Measurements from ENCODE around the gene ENTPD6. TPM values are rescaled to one million over a fixed set of nuclear protein-coding genes. Genes with fewer than 3 reads are reported as not detected.
"Not testable (repeated sequence)": the region's sequence is repeated elsewhere in the genome, so short reads cannot be mapped to it uniquely, and the experiment has no call there.

Gene ENTPD6
- total and polyA plus RNA-seq, 5 experiments from 2014 or later: 39.9 to 110 (median 50.5) TPM

- no peak for DNase-seq
- Mint-ChIP-seq H3K4me3 (no peak overlapping the region), H3K27ac (no peak overlapping the region), H3K4me1 (peaks cover 0 to 3% (median 0%) of the 10 kb centered on the region in 4 donors), H3K27me3 (peaks cover 0 to 6% (median 0%) of the 10 kb centered on the region in 5 donors), H3K36me3 (peaks cover 0 to 5% (median 0%) of the 10 kb centered on the region in 3 donors), H3K9me3 (peaks cover 0 to 7% (median 0%) of the 10 kb centered on the region in 9 donors)
- no peak for ATAC-seq
- POLR2A ChIA-PET: no interaction called here
Observed at GRCh38 chr20:25173321-25173720, 22.2 kb upstream of the ENTPD6 start.

- POLR2A ChIA-PET: no interaction called here
- Mint-ChIP-seq H3K27ac (no peak overlapping the region), H3K4me1 (peaks cover 0 to 1% (median 0%) of the 10 kb centered on the region in 4 donors), H3K36me3 (peaks cover 0 to 5% (median 0%) of the 10 kb centered on the region in 3 donors), H3K27me3 (peaks cover 0 to 2% (median 0%) of the 10 kb centered on the region in 5 donors), H3K4me3 (no peak overlapping the region), H3K9me3 (peaks cover 0 to 7% (median 0%) of the 10 kb centered on the region in 9 donors)
- DNase-seq (no peak), ATAC-seq (no peak)
Observed at GRCh38 chr20:25173886-25174308, 21.6 kb upstream of the ENTPD6 start.

- ATAC-seq (no peak), DNase-seq (no peak)
- POLR2A ChIA-PET: no interaction called here
- Mint-ChIP-seq H3K36me3 (peaks cover 0 to 5% (median 0%) of the 10 kb centered on the region in 3 donors), H3K9me3 (peaks cover 0 to 7% (median under 1%) of the 10 kb centered on the region in 9 donors), H3K4me3 (no peak overlapping the region), H3K4me1 (peaks cover 0 to 5% (median under 1%) of the 10 kb centered on the region in 4 donors), H3K27ac (no peak overlapping the region), H3K27me3 (peaks cover 0 to 2% (median 0%) of the 10 kb centered on the region in 5 donors)
Observed at GRCh38 chr20:25176184-25176583, 19.3 kb upstream of the ENTPD6 start.

- POLR2A ChIA-PET: no interaction called here
- Mint-ChIP-seq H3K27me3 (peaks cover 0 to 4% (median 3%) of the 10 kb centered on the region in 5 donors), H3K9me3 (peaks cover 0 to 14% (median 3%) of the 10 kb centered on the region in 9 donors), H3K4me3 (no peak overlapping the region), H3K36me3 (peaks cover 0 to 4% (median 3%) of the 10 kb centered on the region in 3 donors), H3K4me1 (peaks cover 0 to 5% (median under 1%) of the 10 kb centered on the region in 4 donors), H3K27ac (no peak overlapping the region)
- DNase-seq: no peak
- ATAC-seq: no peak
Observed at GRCh38 chr20:25177890-25178321, 17.6 kb upstream of the ENTPD6 start.

DNA sequence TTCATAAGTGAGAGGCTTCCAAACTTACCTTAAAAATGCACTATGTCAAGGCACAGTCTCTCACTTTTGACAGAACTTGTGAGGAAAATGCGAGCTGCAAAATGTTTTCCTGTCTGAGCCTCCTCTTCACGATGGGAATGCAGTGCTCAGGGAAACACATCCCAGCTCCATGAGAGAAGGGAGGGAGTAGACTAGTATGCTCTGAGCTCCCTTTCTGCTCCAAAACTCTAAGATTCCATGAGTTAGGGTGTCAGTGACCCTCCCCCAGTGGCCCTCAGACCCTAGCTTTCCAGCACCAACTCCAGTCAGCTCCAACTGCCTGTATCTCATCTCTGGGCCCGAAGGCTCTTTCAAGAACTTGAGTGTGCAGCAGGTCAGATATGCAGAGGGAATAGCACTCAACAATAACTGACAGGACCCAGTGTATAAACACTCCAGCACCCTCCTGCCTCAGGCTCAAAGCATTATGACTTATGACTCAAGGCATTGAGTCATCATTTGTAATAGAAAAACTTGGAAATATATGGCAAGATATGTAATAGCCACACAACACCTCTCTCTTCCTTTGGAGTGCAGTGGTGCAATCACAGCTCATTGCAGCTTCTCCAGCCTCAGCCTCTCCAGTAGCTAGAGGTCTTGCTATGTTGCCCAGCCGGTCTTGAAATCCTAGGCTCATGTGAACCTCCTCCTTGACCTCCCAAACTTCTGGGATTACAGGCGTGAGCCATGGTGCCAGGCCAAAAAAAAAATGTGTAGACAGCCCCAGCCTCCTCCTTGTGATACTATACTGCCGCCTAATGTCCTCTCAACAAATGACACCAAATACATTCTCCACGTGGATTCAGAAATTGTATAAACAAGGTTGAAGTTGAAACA is 16.7 kb upstream of the ENTPD6 start:
- POLR2A ChIA-PET: interaction anchor here (1.3 kb wide), 1 partner anchor 16 kb away, joined by 5 read pairs; no protein-coding TSS in a partner anchor
- H3K27ac Mint-ChIP-seq: peak overlapping the region in 3 of 10 donors; percentile 18 to 53 (median 28)

GRCh38 chr20:25179439-25180089 is 15.9 kb upstream of the ENTPD6 start:
- peaks cover 0 to 10% (median 7%) of the 10 kb centered on the region in 3 donors for H3K36me3 Mint-ChIP-seq
- no peak overlapping the region for H3K27ac Mint-ChIP-seq
- ATAC-seq (no peak), DNase-seq (peak in 1 of 10 donors; percentile 3)
- POLR2A ChIA-PET: interaction anchor here (1.3 kb wide), 1 partner anchor 15 kb away, joined by 5 read pairs; no protein-coding TSS in a partner anchor
- peaks cover 0 to 5% (median under 1%) of the 10 kb centered on the region in 4 donors for H3K4me1 Mint-ChIP-seq
- H3K4me3 Mint-ChIP-seq: no peak overlapping the region
- H3K9me3 Mint-ChIP-seq: peaks cover 0 to 24% (median 14%) of the 10 kb centered on the region in 9 donors
- H3K27me3 Mint-ChIP-seq: peaks cover 2 to 15% (median 11%) of the 10 kb centered on the region in 5 donors

More for the DNA sequence above, 16.7 kb upstream of the ENTPD6 start:
- H3K27me3 Mint-ChIP-seq: peaks cover 2 to 8% (median 7%) of the 10 kb centered on the region in 5 donors
- DNase-seq (peak in 5 of 10 donors; percentile 20 to 60 (median 55)), ATAC-seq (peak; percentile 61 to 64)
- peaks cover 0 to 5% (median under 1%) of the 10 kb centered on the region in 4 donors for H3K4me1 Mint-ChIP-seq
- peaks cover 0 to 9% (median 5%) of the 10 kb centered on the region in 3 donors for H3K36me3 Mint-ChIP-seq
- no peak overlapping the region for H3K4me3 Mint-ChIP-seq
- H3K9me3 Mint-ChIP-seq: peaks cover 0 to 17% (median 7%) of the 10 kb centered on the region in 9 donors

DNA sequence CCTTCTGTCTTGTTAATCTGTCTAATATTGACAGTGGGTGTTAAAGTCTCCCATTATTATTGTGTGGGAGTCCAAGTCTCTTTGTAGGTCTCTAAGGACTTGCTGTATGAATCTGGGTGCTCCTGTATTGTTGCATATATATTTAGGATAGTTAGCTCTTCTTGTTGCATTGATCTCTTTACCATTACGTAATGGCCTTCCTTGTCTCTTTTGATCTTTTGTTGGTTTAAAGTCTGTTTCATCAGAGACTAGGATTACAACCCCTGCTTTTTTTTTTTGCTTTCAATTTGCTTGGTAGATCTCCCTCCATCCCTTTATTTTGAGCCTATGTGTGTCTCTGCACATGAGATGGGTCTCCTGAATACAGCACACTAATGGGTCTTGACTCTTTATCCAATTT is 11.1 kb upstream of the ENTPD6 start:
- Mint-ChIP-seq H3K36me3 (peaks cover 0 to 13% (median 7%) of the 10 kb centered on the region in 3 donors), H3K9me3 (peaks cover 0 to 29% (median 17%) of the 10 kb centered on the region in 9 donors), H3K27me3 (peaks cover 5 to 38% (median 25%) of the 10 kb centered on the region in 5 donors)
- DNase-seq, H3K4me1 Mint-ChIP-seq, H3K27ac Mint-ChIP-seq, ATAC-seq, H3K4me3 Mint-ChIP-seq, POLR2A ChIA-PET: not testable (repeated sequence)

GRCh38 chr20:25187220-25187619 is 8.3 kb upstream of the ENTPD6 start:
- POLR2A ChIA-PET: no interaction called here
- Mint-ChIP-seq H3K9me3 (peaks cover 0 to 29% (median 17%) of the 10 kb centered on the region in 9 donors), H3K4me3 (no peak overlapping the region), H3K27me3 (peaks cover 5 to 44% (median 25%) of the 10 kb centered on the region in 5 donors), H3K4me1 (peaks cover 0 to 3% (median 0%) of the 10 kb centered on the region in 4 donors), H3K27ac (no peak overlapping the region), H3K36me3 (peaks cover 0 to 13% (median 7%) of the 10 kb centered on the region in 3 donors)
- ATAC-seq (no peak), DNase-seq (no peak)

DNA sequence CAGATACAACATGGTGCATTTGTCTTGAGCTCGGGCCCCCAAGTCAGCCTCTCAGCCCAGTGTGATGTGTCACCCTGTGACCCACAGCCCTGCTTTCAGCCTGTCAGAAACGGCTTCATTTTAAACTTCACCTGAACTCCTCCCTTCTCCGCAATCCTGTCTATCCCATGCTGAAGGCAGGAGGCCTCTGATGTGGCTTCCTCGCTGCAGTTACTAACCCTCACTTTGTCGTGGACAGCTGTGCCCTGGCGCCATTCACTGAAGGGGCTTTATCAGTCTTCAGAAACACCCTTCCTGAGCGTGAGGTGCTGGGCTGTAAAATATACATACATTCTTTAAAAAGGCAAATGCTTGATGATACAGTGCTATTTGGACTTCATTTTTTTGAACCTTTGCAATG is 7.9 kb upstream of the ENTPD6 start:
- Mint-ChIP-seq H3K36me3 (peaks cover 0 to 10% (median 7%) of the 10 kb centered on the region in 3 donors), H3K4me1 (peaks cover 0 to 3% (median 0%) of the 10 kb centered on the region in 4 donors), H3K27me3 (peaks cover 4 to 41% (median 25%) of the 10 kb centered on the region in 5 donors)

GRCh38 chr20:25188218-25188617 is 7.3 kb upstream of the ENTPD6 start:
- POLR2A ChIA-PET: no interaction called here
- Mint-ChIP-seq H3K36me3 (peaks cover 0 to 9% (median 7%) of the 10 kb centered on the region in 3 donors), H3K9me3 (peaks cover 0 to 21% (median 14%) of the 10 kb centered on the region in 9 donors), H3K27ac (no peak overlapping the region), H3K4me3 (no peak overlapping the region), H3K27me3 (peaks cover 4 to 41% (median 24%) of the 10 kb centered on the region in 5 donors), H3K4me1 (peaks cover 0 to 3% (median 0%) of the 10 kb centered on the region in 4 donors)
- no peak for DNase-seq
- no peak for ATAC-seq

More for the DNA sequence above, 7.9 kb upstream of the ENTPD6 start:
- ATAC-seq (no peak), DNase-seq (no peak)
- Mint-ChIP-seq H3K27ac (no peak overlapping the region), H3K4me3 (no peak overlapping the region), H3K9me3 (peaks cover 0 to 25% (median 17%) of the 10 kb centered on the region in 9 donors)
- POLR2A ChIA-PET: no interaction called here

DNA sequence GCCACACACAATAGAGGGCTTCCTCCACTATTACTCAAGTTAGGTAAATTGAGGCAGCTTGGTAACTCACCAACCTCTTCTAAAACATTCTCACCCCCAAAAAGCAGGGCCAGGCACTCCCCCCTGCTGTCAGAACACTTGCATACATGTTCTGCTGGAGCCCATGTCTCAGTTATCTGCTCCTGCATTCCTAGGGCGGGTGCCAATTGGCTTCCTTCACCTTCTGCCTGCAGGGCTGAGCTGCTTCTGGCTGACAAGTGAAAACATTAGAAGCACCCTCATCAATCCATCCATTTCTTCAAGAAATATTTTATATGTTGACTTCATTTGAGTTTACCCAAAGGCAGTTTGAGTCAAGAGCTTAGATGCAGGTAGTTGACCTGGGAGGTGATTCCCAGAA is 4.5 kb upstream of the ENTPD6 start:
- no peaks in the 10 kb centered on the region for H3K9me3 Mint-ChIP-seq
- peaks cover 4 to 16% (median 11%) of the 10 kb centered on the region in 4 donors for H3K4me1 Mint-ChIP-seq
- no peak for ATAC-seq
- peaks cover under 1 to 19% (median 2%) of the 10 kb centered on the region in 5 donors for H3K27me3 Mint-ChIP-seq
- H3K4me3 Mint-ChIP-seq: peak overlapping the region in 1 of 10 donors; percentile 14
- POLR2A ChIA-PET: no interaction called here
- H3K27ac Mint-ChIP-seq: no peak overlapping the region
- no peak for DNase-seq
- no peaks in the 10 kb centered on the region for H3K36me3 Mint-ChIP-seq

GRCh38 chr20:25191689-25192088 is 3.8 kb upstream of the ENTPD6 start:
- DNase-seq (no peak), ATAC-seq (no peak)
- peaks cover 9 to 23% (median 16%) of the 10 kb centered on the region in 4 donors for H3K4me1 Mint-ChIP-seq
- no peak overlapping the region for H3K27ac Mint-ChIP-seq
- POLR2A ChIA-PET: no interaction called here
- no peak overlapping the region for H3K4me3 Mint-ChIP-seq
- H3K9me3 Mint-ChIP-seq: no peaks in the 10 kb centered on the region
- H3K27me3 Mint-ChIP-seq: peaks cover 0 to 19% (median 2%) of the 10 kb centered on the region in 5 donors
- H3K36me3 Mint-ChIP-seq: no peaks in the 10 kb centered on the region

All from naive thymus-derived CD8-positive, alpha-beta T cell (primary cell).